Karpas-422 (cell line): ENCODE measurements around the gene EGFLAM. TPM values are rescaled to one million over a fixed set of nuclear protein-coding genes. Genes with fewer than 3 reads are reported as not detected.

Experiments used
- DNase-seq: peaks from one replicate; pipeline ENCODE4 v3.0.0-alpha.2; 2015
- H2AFZ ChIP-seq: fragments of 200-600 bp; sonication (generic); 2 replicates; pipeline ENCODE4 v1.6.1; 2014; ENCODE audit warnings: antibody characterized with exemption, low read length, mixed read lengths
- H3K27ac ChIP-seq: fragments of 200-600 bp; sonication (generic); 2 replicates; pipeline ENCODE4 v1.5.1; 2014; ENCODE audit warnings: mild to moderate bottlenecking, low read length, moderate library complexity
- H3K27me3 ChIP-seq: fragments of 200-600 bp; sonication (generic); 2 replicates; pipeline ENCODE4 v1.6.1; 2014; ENCODE audit warnings: low read length, mixed read lengths
- H3K36me3 ChIP-seq: fragments of 200-600 bp; sonication (generic); 2 replicates; pipeline ENCODE4 v1.6.1; 2014; ENCODE audit warnings: low read length, mixed read lengths; ENCODE audit not compliant: insufficient read depth
- H3K4me1 ChIP-seq: fragments of 200-600 bp; sonication (generic); 2 replicates; pipeline ENCODE4 v1.6.1; 2014; ENCODE audit warnings: mild to moderate bottlenecking, low read length, mixed read lengths
- H3K4me2 ChIP-seq: fragments of 200-600 bp; sonication (generic); 2 replicates; pipeline ENCODE4 v1.6.1; 2014; ENCODE audit warnings: low read length, low read depth, mild to moderate bottlenecking; ENCODE audit not compliant: poor library complexity, severe bottlenecking
- H3K4me3 ChIP-seq: fragments of 200-600 bp; sonication (generic); 2 replicates; pipeline ENCODE4 v1.5.1; 2014; ENCODE audit warnings: mild to moderate bottlenecking, antibody characterized with exemption, low read length, mixed read lengths
- H3K79me2 ChIP-seq: fragments of 200-600 bp; sonication (generic); 2 replicates; pipeline ENCODE4 v1.6.1; 2014; ENCODE audit warnings: mild to moderate bottlenecking, low read length, mixed read lengths
- H3K9ac ChIP-seq: fragments of 200-600 bp; sonication (generic); 2 replicates; pipeline ENCODE4 v1.6.0; 2014; ENCODE audit warnings: low read length
- H3K9me2 ChIP-seq: fragments of 200-600 bp; sonication (generic), shearing (Covaris generic); replicated peaks from 2 replicates; pipeline ENCODE4 v1.6.0; 2014; ENCODE audit warnings: mild to moderate bottlenecking, low read length, moderate library complexity; ENCODE audit not compliant: insufficient read depth
- H3K9me3 ChIP-seq: fragments of 300-700, 200-600 bp; sonication (generic); 2 replicates; pipeline ENCODE4 v1.6.1; 2014; ENCODE audit warnings: low read length, mixed read lengths
- H4K20me1 ChIP-seq: fragments of 200-600 bp; sonication (generic); 2 replicates; pipeline ENCODE4 v1.6.1; 2014; ENCODE audit warnings: mild to moderate bottlenecking, antibody characterized with exemption, low read length, low read depth; ENCODE audit not compliant: insufficient read depth
- total RNA-seq: library from RNA; depleted of rRNA; stranded (reverse); fragments of >200 nt; shearing (Covaris generic); gene quantifications from 2 replicates; pipeline ENCODE4 v1.2.3, GENCODE V29; 2014; ENCODE audit warnings: low replicate concordance

EGFLAM gene
- total RNA-seq, 1 experiment from 2014 or later: not detected

DNA sequence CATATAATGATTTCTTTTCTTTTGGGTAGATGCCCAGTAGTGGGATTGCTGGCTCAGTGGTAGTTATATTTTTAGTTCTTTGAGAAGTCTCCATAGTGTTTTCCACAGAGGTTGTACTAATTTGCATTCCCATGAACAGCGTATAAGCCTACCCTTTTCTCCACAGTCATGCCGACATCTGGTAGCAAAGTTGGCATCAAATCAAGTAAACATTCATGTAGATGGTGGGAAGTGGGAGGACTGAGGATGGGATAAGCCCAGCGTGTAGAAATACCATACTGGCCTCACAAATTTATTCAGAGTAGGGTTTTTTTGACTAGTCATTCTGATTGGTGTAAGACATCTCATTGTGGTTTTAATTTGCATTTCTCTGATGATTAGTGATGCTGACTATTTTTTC, 115.4 kb downstream of the EGFLAM start:
- Histone ChIP-seq H3K9me3 (no peaks in the 10 kb centered on the region), H3K9ac (no peak overlapping the region), H3K27me3 (no peaks in the 10 kb centered on the region), H2AFZ (no peak overlapping the region), H3K79me2 (no peaks in the 10 kb centered on the region), H3K9me2 (no peaks in the 10 kb centered on the region), H3K27ac (no peak overlapping the region), H3K4me3 (no peak overlapping the region), H4K20me1 (no peaks in the 10 kb centered on the region), H3K36me3 (no peaks in the 10 kb centered on the region), H3K4me2 (no peak overlapping the region), H3K4me1 (no peaks in the 10 kb centered on the region)
- no peak for DNase-seq

DNA sequence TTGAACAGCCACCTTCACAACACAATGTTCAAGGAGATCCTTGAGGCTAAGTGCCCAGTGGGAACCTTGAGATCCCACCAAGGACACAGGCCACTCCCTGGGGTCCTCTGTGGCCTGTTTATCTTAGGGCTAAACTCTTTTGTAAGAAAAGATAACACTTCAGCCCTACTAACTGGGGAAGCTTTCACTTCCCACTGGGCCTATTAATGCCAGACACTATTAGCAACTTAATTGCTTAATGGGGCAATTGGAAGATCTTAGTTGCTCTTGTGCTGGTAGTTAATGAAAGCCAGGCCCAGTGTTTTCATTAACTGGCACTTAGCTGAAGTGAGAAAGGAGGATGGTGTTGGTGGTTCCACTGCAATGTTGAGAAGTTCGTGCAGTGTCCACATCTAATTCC, 117.1 kb downstream of the EGFLAM start:
- H3K4me1 ChIP-seq: no peaks in the 10 kb centered on the region
- no peaks in the 10 kb centered on the region for H3K27me3 ChIP-seq
- H3K36me3 ChIP-seq: no peaks in the 10 kb centered on the region
- H2AFZ ChIP-seq: no peak overlapping the region
- H3K9ac ChIP-seq: no peak overlapping the region
- no peak overlapping the region for H3K4me3 ChIP-seq
- DNase-seq: no peak
- H3K9me3 ChIP-seq: no peaks in the 10 kb centered on the region
- H3K4me2 ChIP-seq: no peak overlapping the region
- H3K27ac ChIP-seq: no peak overlapping the region
- no peaks in the 10 kb centered on the region for H3K9me2 ChIP-seq
- H3K79me2 ChIP-seq: no peaks in the 10 kb centered on the region
- H4K20me1 ChIP-seq: no peaks in the 10 kb centered on the region

DNA sequence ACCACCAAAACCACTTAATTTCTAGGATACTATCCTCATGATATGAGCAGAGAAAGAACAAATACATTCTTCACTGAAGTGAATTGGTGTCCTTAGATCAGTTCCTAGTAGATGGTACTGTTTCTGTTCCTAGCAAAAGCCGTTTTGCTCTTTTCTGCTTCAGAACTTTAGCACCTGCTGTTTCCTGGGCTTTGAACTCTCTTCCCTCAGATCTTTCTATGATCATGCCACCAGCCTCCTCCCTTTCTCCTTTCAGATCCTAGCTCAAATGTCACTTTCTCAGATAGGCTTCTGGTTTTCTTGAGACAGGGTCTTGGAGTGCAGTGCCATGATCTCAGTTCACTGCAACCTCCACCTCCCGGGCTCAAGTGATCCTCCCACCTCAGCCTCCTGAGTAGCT, 118.0 kb downstream of the EGFLAM start:
- Histone ChIP-seq H4K20me1 (no peaks in the 10 kb centered on the region), H3K36me3 (no peaks in the 10 kb centered on the region), H3K9ac (no peak overlapping the region)

DNA sequence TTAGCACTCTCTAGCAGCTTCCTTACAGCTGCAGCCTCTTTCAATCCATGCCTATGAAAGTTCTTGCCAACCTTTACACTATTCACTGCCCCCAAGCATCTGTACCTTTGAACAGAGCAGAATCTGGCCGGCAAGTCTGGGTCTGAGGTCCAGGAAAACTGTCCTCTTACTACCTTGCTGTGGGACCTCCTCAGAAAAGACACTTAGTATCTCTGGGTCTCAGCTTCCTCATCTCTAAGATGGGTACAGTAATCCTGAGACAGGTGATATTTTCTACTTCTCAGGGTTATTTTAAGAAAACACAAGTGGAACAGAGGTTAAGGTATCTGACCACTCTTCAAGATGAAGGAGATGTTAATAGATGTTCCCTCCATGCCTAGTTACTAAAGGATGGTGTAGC, 120.2 kb downstream of the EGFLAM start:
- no peak overlapping the region for H3K9ac ChIP-seq
- H3K9me2 ChIP-seq: no peaks in the 10 kb centered on the region
- no peaks in the 10 kb centered on the region for H3K36me3 ChIP-seq
- no peak overlapping the region for H3K4me3 ChIP-seq
- no peaks in the 10 kb centered on the region for H3K27me3 ChIP-seq
- no peaks in the 10 kb centered on the region for H3K79me2 ChIP-seq
- H3K4me1 ChIP-seq: no peaks in the 10 kb centered on the region
- no peak overlapping the region for H2AFZ ChIP-seq
- H3K4me2 ChIP-seq: no peak overlapping the region
- H3K9me3 ChIP-seq: no peaks in the 10 kb centered on the region
- no peak for DNase-seq
- no peaks in the 10 kb centered on the region for H4K20me1 ChIP-seq
- H3K27ac ChIP-seq: no peak overlapping the region

More for the DNA sequence above, 118.0 kb downstream of the EGFLAM start:
- Histone ChIP-seq H3K4me2 (no peak overlapping the region), H3K27me3 (no peaks in the 10 kb centered on the region), H2AFZ (no peak overlapping the region), H3K79me2 (no peaks in the 10 kb centered on the region), H3K4me3 (no peak overlapping the region), H3K27ac (no peak overlapping the region), H3K9me2 (no peaks in the 10 kb centered on the region), H3K9me3 (no peaks in the 10 kb centered on the region), H3K4me1 (no peaks in the 10 kb centered on the region)
- no peak for DNase-seq

DNA sequence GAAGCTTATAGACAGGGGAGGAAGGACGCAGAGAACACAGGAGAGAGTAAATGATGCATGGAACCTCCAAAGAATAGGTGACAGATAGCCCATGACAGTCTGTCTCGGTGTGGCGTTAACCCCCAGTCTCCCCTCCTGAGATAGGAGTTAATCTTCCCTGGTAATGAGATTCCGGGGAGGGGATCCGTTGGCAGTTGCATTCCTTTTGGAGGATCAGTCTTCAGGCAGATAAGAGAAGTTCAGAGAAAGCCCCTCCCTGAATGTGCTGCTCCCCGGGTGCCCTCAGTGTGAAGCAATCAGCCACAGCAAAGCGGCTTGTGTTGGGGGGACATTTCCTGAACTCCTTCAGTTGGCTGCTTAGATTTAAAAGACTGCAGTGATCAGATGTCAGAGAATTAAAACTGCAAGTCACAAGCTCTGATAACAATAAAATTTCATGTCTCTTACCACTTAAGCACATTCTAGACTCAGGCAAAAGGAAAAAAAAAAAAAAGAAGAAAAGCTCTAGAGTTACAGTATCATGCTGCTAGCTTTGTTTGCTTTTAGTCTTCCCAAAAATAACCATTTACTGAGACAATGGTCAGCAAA, 121.1 kb downstream of the EGFLAM start:
- H3K9me2 ChIP-seq: no peaks in the 10 kb centered on the region
- no peak overlapping the region for H3K27ac ChIP-seq
- no peaks in the 10 kb centered on the region for H3K27me3 ChIP-seq
- no peaks in the 10 kb centered on the region for H3K36me3 ChIP-seq
- no peak overlapping the region for H3K4me2 ChIP-seq
- no peak overlapping the region for H3K9ac ChIP-seq
- no peak overlapping the region for H2AFZ ChIP-seq
- H3K4me3 ChIP-seq: no peak overlapping the region
- H3K79me2 ChIP-seq: no peaks in the 10 kb centered on the region
- H4K20me1 ChIP-seq: no peaks in the 10 kb centered on the region
- H3K9me3 ChIP-seq: no peaks in the 10 kb centered on the region
- no peaks in the 10 kb centered on the region for H3K4me1 ChIP-seq
- DNase-seq: no peak

DNA sequence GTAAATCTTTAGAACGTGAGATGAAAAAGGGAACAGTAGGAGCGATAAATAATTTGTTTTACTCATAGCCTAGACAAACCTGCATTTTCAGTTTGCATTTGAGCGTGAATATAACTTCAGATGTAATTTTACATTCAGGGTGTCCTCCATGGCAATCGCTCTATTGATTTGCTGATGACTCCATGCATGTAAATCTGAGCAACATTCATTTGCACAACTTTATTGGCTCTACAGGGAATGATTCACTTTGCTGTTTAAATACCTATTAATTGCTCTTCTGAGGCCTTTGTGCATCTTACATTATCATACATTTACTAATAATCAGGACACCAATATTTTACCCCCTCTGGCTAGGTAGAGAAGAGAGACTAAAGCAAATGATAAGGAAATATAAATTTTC, 122.2 kb downstream of the EGFLAM start:
- Histone ChIP-seq H3K79me2 (no peaks in the 10 kb centered on the region), H3K4me1 (no peaks in the 10 kb centered on the region), H3K9me2 (no peaks in the 10 kb centered on the region), H3K4me3 (no peak overlapping the region), H2AFZ (no peak overlapping the region), H3K27me3 (no peaks in the 10 kb centered on the region), H3K4me2 (no peak overlapping the region), H3K36me3 (no peaks in the 10 kb centered on the region), H4K20me1 (no peaks in the 10 kb centered on the region), H3K9me3 (no peaks in the 10 kb centered on the region), H3K9ac (no peak overlapping the region), H3K27ac (no peak overlapping the region)
- DNase-seq: no peak

DNA sequence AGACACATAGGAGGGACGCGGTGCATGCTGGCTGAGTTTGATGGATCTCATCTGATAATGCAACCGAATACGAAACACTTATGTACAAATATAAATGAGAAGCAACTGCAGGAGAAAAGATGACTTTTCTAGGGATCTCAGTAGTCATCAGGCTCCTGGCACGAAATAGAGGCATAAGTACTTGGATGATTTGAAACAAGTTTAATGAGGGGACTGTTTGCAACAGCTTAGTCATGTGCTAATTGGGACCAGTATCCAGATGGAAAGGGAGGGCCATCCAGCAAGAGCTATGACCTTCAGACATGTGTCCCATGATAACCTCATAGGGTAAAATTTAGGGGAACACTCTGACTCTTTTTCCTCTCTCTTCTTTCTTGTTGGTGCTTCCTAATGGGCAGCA, 123.0 kb downstream of the EGFLAM start:
- Histone ChIP-seq H3K36me3 (no peaks in the 10 kb centered on the region), H3K27ac (no peak overlapping the region), H3K4me3 (no peak overlapping the region), H3K79me2 (no peaks in the 10 kb centered on the region), H3K9me3 (no peaks in the 10 kb centered on the region), H3K4me1 (no peaks in the 10 kb centered on the region), H2AFZ (no peak overlapping the region), H3K9me2 (no peaks in the 10 kb centered on the region), H3K4me2 (no peak overlapping the region), H3K9ac (no peak overlapping the region), H4K20me1 (no peaks in the 10 kb centered on the region), H3K27me3 (no peaks in the 10 kb centered on the region)
- no peak for DNase-seq

DNA sequence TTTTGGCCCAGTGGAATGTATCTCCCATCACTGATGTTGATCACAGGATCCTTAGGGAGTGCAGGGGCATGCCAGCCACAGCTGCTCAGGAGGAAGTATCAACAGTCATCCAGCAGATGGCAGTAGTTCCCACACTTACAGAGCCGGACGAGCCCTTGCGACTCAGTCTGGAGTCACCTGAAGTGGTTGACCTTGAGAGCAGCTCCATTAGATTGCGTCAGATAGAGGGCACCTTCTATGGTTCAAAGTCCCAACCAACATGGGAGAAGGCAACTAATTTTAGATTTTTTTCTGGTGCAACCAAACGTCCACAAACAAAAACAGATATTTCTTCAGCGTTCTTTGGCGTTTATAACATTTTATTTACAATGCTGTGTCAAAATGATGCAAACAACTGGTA, 124.5 kb downstream of the EGFLAM start:
- no peaks in the 10 kb centered on the region for H3K79me2 ChIP-seq
- H3K9me2 ChIP-seq: no peaks in the 10 kb centered on the region
- H4K20me1 ChIP-seq: no peaks in the 10 kb centered on the region
- H2AFZ ChIP-seq: no peak overlapping the region
- no peaks in the 10 kb centered on the region for H3K4me1 ChIP-seq
- H3K27ac ChIP-seq: no peak overlapping the region
- H3K27me3 ChIP-seq: no peaks in the 10 kb centered on the region
- H3K4me3 ChIP-seq: no peak overlapping the region
- H3K36me3 ChIP-seq: no peaks in the 10 kb centered on the region
- peak; percentile 90 for DNase-seq
- H3K4me2 ChIP-seq: no peak overlapping the region
- no peaks in the 10 kb centered on the region for H3K9me3 ChIP-seq
- no peak overlapping the region for H3K9ac ChIP-seq

DNA sequence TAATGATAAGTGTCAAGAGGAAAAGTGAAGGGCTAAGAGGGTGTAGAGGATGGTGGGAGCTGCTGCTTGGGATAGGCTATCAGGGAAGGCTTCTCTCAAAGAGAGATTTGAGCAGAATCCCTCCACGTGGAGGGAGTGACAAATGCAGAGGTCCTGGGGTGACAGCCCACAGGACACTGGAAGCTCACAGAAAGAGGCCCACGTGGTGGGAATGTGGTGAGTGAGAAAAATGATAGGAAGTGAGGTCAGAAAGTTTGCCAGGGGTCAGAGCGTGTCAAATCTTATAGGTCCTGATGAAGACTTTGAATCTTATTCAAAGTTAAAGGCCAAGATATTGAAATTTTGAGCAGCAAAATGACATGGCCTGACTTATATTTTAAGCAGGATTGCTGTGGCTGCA, 125.3 kb downstream of the EGFLAM start:
- no peak overlapping the region for H3K4me3 ChIP-seq
- H3K27me3 ChIP-seq: no peaks in the 10 kb centered on the region
- no peaks in the 10 kb centered on the region for H4K20me1 ChIP-seq
- no peaks in the 10 kb centered on the region for H3K9me3 ChIP-seq
- H3K36me3 ChIP-seq: no peaks in the 10 kb centered on the region
- no peaks in the 10 kb centered on the region for H3K79me2 ChIP-seq
- no peaks in the 10 kb centered on the region for H3K4me1 ChIP-seq
- H3K27ac ChIP-seq: no peak overlapping the region
- DNase-seq: no peak
- no peak overlapping the region for H2AFZ ChIP-seq
- H3K9me2 ChIP-seq: no peaks in the 10 kb centered on the region
- no peak overlapping the region for H3K4me2 ChIP-seq
- no peak overlapping the region for H3K9ac ChIP-seq
